ENCODE results near the gene TMEM238.

DNA sequence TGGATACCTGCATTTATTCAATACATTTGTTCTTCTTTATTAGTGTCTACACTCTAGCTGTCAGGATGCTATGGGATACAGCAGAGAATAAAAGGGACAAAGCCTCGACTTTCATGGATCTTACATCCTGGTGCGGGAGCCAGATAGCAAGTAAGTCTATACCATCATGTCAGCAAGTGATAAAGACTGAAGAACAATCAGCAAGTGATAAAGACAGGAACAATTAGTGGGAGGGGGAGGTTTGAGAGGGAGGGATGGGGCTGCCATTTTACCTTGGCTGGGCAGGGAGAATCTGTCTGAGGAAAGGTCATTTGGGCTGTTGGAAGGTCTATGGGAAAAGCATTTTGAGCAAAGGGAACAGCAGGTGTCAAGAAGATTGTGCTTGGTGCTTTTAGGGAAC, 26.1 kb upstream of the TMEM238 start:
- TF ChIP-seq EP300 (IDR thresholded peaks at IDR 0.05) (no peak), CTCF (IDR thresholded peaks at IDR 0.05) (no peak)

Measured in sigmoid colon (tissue), 4 donors.